ENCODE results near the gene ARPC5.
"Not testable (repeated sequence)": the region's sequence is repeated elsewhere in the genome, so short reads cannot be mapped to it uniquely, and the experiment has no call there.

ARPC5 gene

GRCh38 chr1:183628537-183628936, 7.0 kb downstream of the ARPC5 start:
- Histone ChIP-seq H3K4me3 (ENCODE audit: low read length) (no peak overlapping the region), H3K36me3 (ENCODE audit: control insufficient read depth, insufficient read depth, low read length, severe bottlenecking) (peaks cover 48% of the 10 kb centered on the region), H3K4me1 (ENCODE audit: control insufficient read depth, insufficient read depth, low read length) (peaks cover 69% of the 10 kb centered on the region), H3K27me3 (replicated peaks; ENCODE audit: control insufficient read depth, insufficient read depth, low read length) (no peaks in the 10 kb centered on the region), H3K9me3 (ENCODE audit: control insufficient read depth, low read length) (no peaks in the 10 kb centered on the region), H3K9ac (ENCODE audit: low read length) (no peak overlapping the region)
- DNase-seq (ENCODE audit: low read depth): no peak

GRCh38 chr1:183626236-183626635, 9.3 kb downstream of the ARPC5 start:
- not testable (repeated sequence) for H3K9me3 ChIP-seq (ENCODE audit: control insufficient read depth, low read length); DNase-seq (ENCODE audit: low read depth); H3K27me3 ChIP-seq (replicated peaks; ENCODE audit: control insufficient read depth, insufficient read depth, low read length)
- peaks cover 63% of the 10 kb centered on the region for H3K4me1 ChIP-seq (ENCODE audit: control insufficient read depth, insufficient read depth, low read length)
- H3K9ac ChIP-seq (ENCODE audit: low read length): peak overlapping the region; percentile 28
- peak overlapping the region; percentile 7 for H3K4me3 ChIP-seq (ENCODE audit: low read length)
- H3K36me3 ChIP-seq (ENCODE audit: control insufficient read depth, insufficient read depth, low read length, severe bottlenecking): peaks cover 51% of the 10 kb centered on the region

- H3K4me3 ChIP-seq (ENCODE audit: low read length): no peak overlapping the region
- H3K9ac ChIP-seq (ENCODE audit: low read length): no peak overlapping the region
- peaks cover 27% of the 10 kb centered on the region for H3K36me3 ChIP-seq (ENCODE audit: control insufficient read depth, insufficient read depth, low read length, severe bottlenecking)
- H3K27me3 ChIP-seq (replicated peaks; ENCODE audit: control insufficient read depth, insufficient read depth, low read length): no peaks in the 10 kb centered on the region
- peak; percentile 65 for DNase-seq (ENCODE audit: low read depth)
- H3K4me1 ChIP-seq (ENCODE audit: control insufficient read depth, insufficient read depth, low read length): peaks cover 35% of the 10 kb centered on the region
- no peaks in the 10 kb centered on the region for H3K9me3 ChIP-seq (ENCODE audit: control insufficient read depth, low read length)
Measured at GRCh38 chr1:183622884-183623785, 12.4 kb downstream of the ARPC5 start.

GRCh38 chr1:183622013-183622412, 13.6 kb downstream of the ARPC5 start:
- H3K9ac ChIP-seq (ENCODE audit: low read length): no peak overlapping the region
- peaks cover 29% of the 10 kb centered on the region for H3K4me1 ChIP-seq (ENCODE audit: control insufficient read depth, insufficient read depth, low read length)
- no peaks in the 10 kb centered on the region for H3K9me3 ChIP-seq (ENCODE audit: control insufficient read depth, low read length)
- H3K27me3 ChIP-seq (replicated peaks; ENCODE audit: control insufficient read depth, insufficient read depth, low read length): no peaks in the 10 kb centered on the region
- no peak for DNase-seq (ENCODE audit: low read depth)
- no peak overlapping the region for H3K4me3 ChIP-seq (ENCODE audit: low read length)
- peaks cover 20% of the 10 kb centered on the region for H3K36me3 ChIP-seq (ENCODE audit: control insufficient read depth, insufficient read depth, low read length, severe bottlenecking)

GRCh38 chr1:183620311-183620710, 15.3 kb downstream of the ARPC5 start:
- no peak for DNase-seq (ENCODE audit: low read depth)
- no peaks in the 10 kb centered on the region for H3K9me3 ChIP-seq (ENCODE audit: control insufficient read depth, low read length)
- no peaks in the 10 kb centered on the region for H3K27me3 ChIP-seq (replicated peaks; ENCODE audit: control insufficient read depth, insufficient read depth, low read length)
- H3K9ac ChIP-seq (ENCODE audit: low read length): no peak overlapping the region
- H3K36me3 ChIP-seq (ENCODE audit: control insufficient read depth, insufficient read depth, low read length, severe bottlenecking): peaks cover 12% of the 10 kb centered on the region
- H3K4me3 ChIP-seq (ENCODE audit: low read length): no peak overlapping the region
- H3K4me1 ChIP-seq (ENCODE audit: control insufficient read depth, insufficient read depth, low read length): peaks cover 15% of the 10 kb centered on the region

- Histone ChIP-seq H3K9ac (ENCODE audit: low read length) (no peak overlapping the region), H3K9me3 (ENCODE audit: control insufficient read depth, low read length) (no peaks in the 10 kb centered on the region), H3K4me3 (ENCODE audit: low read length) (no peak overlapping the region), H3K27me3 (replicated peaks; ENCODE audit: control insufficient read depth, insufficient read depth, low read length) (no peaks in the 10 kb centered on the region), H3K4me1 (ENCODE audit: control insufficient read depth, insufficient read depth, low read length) (peaks cover 15% of the 10 kb centered on the region), H3K36me3 (ENCODE audit: control insufficient read depth, insufficient read depth, low read length, severe bottlenecking) (peaks cover 8% of the 10 kb centered on the region)
- DNase-seq (ENCODE audit: low read depth): no peak
Measured at GRCh38 chr1:183619781-183620180, 15.8 kb downstream of the ARPC5 start.

- not testable (repeated sequence) for H3K36me3 ChIP-seq (ENCODE audit: control insufficient read depth, insufficient read depth, low read length, severe bottlenecking); H3K27me3 ChIP-seq (replicated peaks; ENCODE audit: control insufficient read depth, insufficient read depth, low read length); H3K9me3 ChIP-seq (ENCODE audit: control insufficient read depth, low read length); H3K4me3 ChIP-seq (ENCODE audit: low read length); H3K9ac ChIP-seq (ENCODE audit: low read length); DNase-seq (ENCODE audit: low read depth)
- H3K4me1 ChIP-seq (ENCODE audit: control insufficient read depth, insufficient read depth, low read length): peaks cover 11% of the 10 kb centered on the region
Measured at GRCh38 chr1:183618202-183618601, 17.4 kb downstream of the ARPC5 start.

GRCh38 chr1:183612975-183613374, 22.6 kb downstream of the ARPC5 start:
- peaks cover 21% of the 10 kb centered on the region for H3K4me1 ChIP-seq (ENCODE audit: control insufficient read depth, insufficient read depth, low read length)
- not testable (repeated sequence) for H3K9me3 ChIP-seq (ENCODE audit: control insufficient read depth, low read length); H3K9ac ChIP-seq (ENCODE audit: low read length)

GRCh38 chr1:183612407-183612806, 23.2 kb downstream of the ARPC5 start:
- H3K27me3 ChIP-seq (replicated peaks; ENCODE audit: control insufficient read depth, insufficient read depth, low read length): no peaks in the 10 kb centered on the region
- peaks cover 24% of the 10 kb centered on the region for H3K4me1 ChIP-seq (ENCODE audit: control insufficient read depth, insufficient read depth, low read length)
- no peak for DNase-seq (ENCODE audit: low read depth)
- H3K9me3 ChIP-seq (ENCODE audit: control insufficient read depth, low read length): no peaks in the 10 kb centered on the region
- no peak overlapping the region for H3K4me3 ChIP-seq (ENCODE audit: low read length)
- no peaks in the 10 kb centered on the region for H3K36me3 ChIP-seq (ENCODE audit: control insufficient read depth, insufficient read depth, low read length, severe bottlenecking)
- no peak overlapping the region for H3K9ac ChIP-seq (ENCODE audit: low read length)

More at GRCh38 chr1:183612975-183613374, 22.6 kb downstream of the ARPC5 start:
- DNase-seq (ENCODE audit: low read depth); H3K36me3 ChIP-seq (ENCODE audit: control insufficient read depth, insufficient read depth, low read length, severe bottlenecking); H3K27me3 ChIP-seq (replicated peaks; ENCODE audit: control insufficient read depth, insufficient read depth, low read length); H3K4me3 ChIP-seq (ENCODE audit: low read length): not testable (repeated sequence)

- DNase-seq (ENCODE audit: low read depth): no peak
- no peaks in the 10 kb centered on the region for H3K9me3 ChIP-seq (ENCODE audit: control insufficient read depth, low read length)
- no peaks in the 10 kb centered on the region for H3K36me3 ChIP-seq (ENCODE audit: control insufficient read depth, insufficient read depth, low read length, severe bottlenecking)
- peaks cover 24% of the 10 kb centered on the region for H3K4me1 ChIP-seq (ENCODE audit: control insufficient read depth, insufficient read depth, low read length)
- H3K27me3 ChIP-seq (replicated peaks; ENCODE audit: control insufficient read depth, insufficient read depth, low read length): no peaks in the 10 kb centered on the region
- H3K9ac ChIP-seq (ENCODE audit: low read length): no peak overlapping the region
- no peak overlapping the region for H3K4me3 ChIP-seq (ENCODE audit: low read length)
Measured at GRCh38 chr1:183611021-183611420, 24.6 kb downstream of the ARPC5 start.

GRCh38 chr1:183609759-183610452, 25.7 kb downstream of the ARPC5 start:
- no peaks in the 10 kb centered on the region for H3K27me3 ChIP-seq (replicated peaks; ENCODE audit: control insufficient read depth, insufficient read depth, low read length)
- peak overlapping the region; percentile 72 for H3K9ac ChIP-seq (ENCODE audit: low read length)
- peaks cover 24% of the 10 kb centered on the region for H3K4me1 ChIP-seq (ENCODE audit: control insufficient read depth, insufficient read depth, low read length)
- peak; percentile 64 for DNase-seq (ENCODE audit: low read depth)
- peak overlapping the region; percentile 42 for H3K4me3 ChIP-seq (ENCODE audit: low read length)
- no peaks in the 10 kb centered on the region for H3K9me3 ChIP-seq (ENCODE audit: control insufficient read depth, low read length)
- H3K36me3 ChIP-seq (ENCODE audit: control insufficient read depth, insufficient read depth, low read length, severe bottlenecking): no peaks in the 10 kb centered on the region
